Measurements from ENCODE around the gene SFMBT1.

SFMBT1 gene

GRCh38 chr3:52894756-52895155 lies 151.1 kb downstream of the SFMBT1 start:
- Histone ChIP-seq H3K9me3 (ENCODE audit: control insufficient read depth, insufficient read depth, low read length) (no peaks in the 10 kb centered on the region), H3K9me2 (replicated peaks; ENCODE audit: control insufficient read depth, low read length) (no peaks in the 10 kb centered on the region), H3K4me2 (ENCODE audit: low read length) (0 out of 2 replicates have a peak overlapping the region, but pooled peaks have one; percentile 97), H3K27ac (ENCODE audit: low read depth, low read length) (no peak overlapping the region), H3K27me3 (ENCODE audit: control insufficient read depth, low read length) (no peaks in the 10 kb centered on the region), H3K4me1 (ENCODE audit: control insufficient read depth, low read length) (peaks cover 62% of the 10 kb centered on the region), H3K4me3 (ENCODE audit: low read length) (no peak overlapping the region), H3K79me2 (ENCODE audit: control insufficient read depth, low read length) (peaks cover 59% of the 10 kb centered on the region), H4K20me1 (ENCODE audit: control insufficient read depth, insufficient read depth, low read depth, low read length) (peaks cover 4% of the 10 kb centered on the region; the same call in 1 of the 2 replicates), H3F3A (ENCODE audit: control insufficient read depth, insufficient read depth) (peaks cover 4% of the 10 kb centered on the region; the same call in 1 of the 2 replicates), H3K36me3 (ENCODE audit: control insufficient read depth, low read length) (peaks cover 6% of the 10 kb centered on the region)
- TF ChIP-seq EZH2phosphoT487 (IDR thresholded peaks at IDR 0.05; ENCODE audit: borderline replicate concordance, low read length), result no peak
- TF ChIP-seq, protein P1, sequence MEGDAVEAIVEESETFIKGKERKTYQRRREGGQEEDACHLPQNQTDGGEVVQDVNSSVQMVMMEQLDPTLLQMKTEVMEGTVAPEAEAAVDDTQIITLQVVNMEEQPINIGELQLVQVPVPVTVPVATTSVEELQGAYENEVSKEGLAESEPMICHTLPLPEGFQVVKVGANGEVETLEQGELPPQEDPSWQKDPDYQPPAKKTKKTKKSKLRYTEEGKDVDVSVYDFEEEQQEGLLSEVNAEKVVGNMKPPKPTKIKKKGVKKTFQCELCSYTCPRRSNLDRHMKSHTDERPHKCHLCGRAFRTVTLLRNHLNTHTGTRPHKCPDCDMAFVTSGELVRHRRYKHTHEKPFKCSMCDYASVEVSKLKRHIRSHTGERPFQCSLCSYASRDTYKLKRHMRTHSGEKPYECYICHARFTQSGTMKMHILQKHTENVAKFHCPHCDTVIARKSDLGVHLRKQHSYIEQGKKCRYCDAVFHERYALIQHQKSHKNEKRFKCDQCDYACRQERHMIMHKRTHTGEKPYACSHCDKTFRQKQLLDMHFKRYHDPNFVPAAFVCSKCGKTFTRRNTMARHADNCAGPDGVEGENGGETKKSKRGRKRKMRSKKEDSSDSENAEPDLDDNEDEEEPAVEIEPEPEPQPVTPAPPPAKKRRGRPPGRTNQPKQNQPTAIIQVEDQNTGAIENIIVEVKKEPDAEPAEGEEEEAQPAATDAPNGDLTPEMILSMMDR (IDR thresholded peaks at IDR 0.05; ENCODE audit: low read depth, low read length, poor library complexity, severe bottlenecking), result no peak

GRCh38 chr3:52893723-52894122 lies 152.2 kb downstream of the SFMBT1 start:
- H3K27ac ChIP-seq (ENCODE audit: low read depth, low read length), result peak overlapping the region; percentile 65
- peaks cover 4% of the 10 kb centered on the region; the same call in 1 of the 2 replicates for H3F3A ChIP-seq (ENCODE audit: control insufficient read depth, insufficient read depth)
- H3K79me2 ChIP-seq (ENCODE audit: control insufficient read depth, low read length), result peaks cover 59% of the 10 kb centered on the region
- no peaks in the 10 kb centered on the region for H3K9me3 ChIP-seq (ENCODE audit: control insufficient read depth, insufficient read depth, low read length)
- peak overlapping the region; percentile 78 for H3K4me2 ChIP-seq (ENCODE audit: low read length)
- TF ChIP-seq, protein P1 (IDR thresholded peaks at IDR 0.05; ENCODE audit: low read depth, low read length, poor library complexity, severe bottlenecking), result no peak
- TF ChIP-seq EZH2phosphoT487 (IDR thresholded peaks at IDR 0.05; ENCODE audit: borderline replicate concordance, low read length), result no peak
- H3K36me3 ChIP-seq (ENCODE audit: control insufficient read depth, low read length), result peaks cover 6% of the 10 kb centered on the region
- H3K9me2 ChIP-seq (replicated peaks; ENCODE audit: control insufficient read depth, low read length), result no peaks in the 10 kb centered on the region
- peak overlapping the region; percentile 63 for H3K4me3 ChIP-seq (ENCODE audit: low read length)
- no peaks in the 10 kb centered on the region for H3K27me3 ChIP-seq (ENCODE audit: control insufficient read depth, low read length)
- peaks cover 62% of the 10 kb centered on the region for H3K4me1 ChIP-seq (ENCODE audit: control insufficient read depth, low read length)
- peaks cover 4% of the 10 kb centered on the region; the same call in 1 of the 2 replicates for H4K20me1 ChIP-seq (ENCODE audit: control insufficient read depth, insufficient read depth, low read depth, low read length)

- H3K4me2 ChIP-seq (ENCODE audit: low read length), result peak overlapping the region; percentile 78
- H3K36me3 ChIP-seq (ENCODE audit: control insufficient read depth, low read length), result peaks cover 6% of the 10 kb centered on the region
- H3K4me1 ChIP-seq (ENCODE audit: control insufficient read depth, low read length), result peaks cover 58% of the 10 kb centered on the region
- H3F3A ChIP-seq (ENCODE audit: control insufficient read depth, insufficient read depth), result peaks cover 4% of the 10 kb centered on the region; the same call in 1 of the 2 replicates
- H3K27ac ChIP-seq (ENCODE audit: low read depth, low read length), result peak overlapping the region; percentile 65
- H3K4me3 ChIP-seq (ENCODE audit: low read length), result peak overlapping the region; percentile 63
- no peaks in the 10 kb centered on the region for H3K27me3 ChIP-seq (ENCODE audit: control insufficient read depth, low read length)
- TF ChIP-seq EZH2phosphoT487 (IDR thresholded peaks at IDR 0.05; ENCODE audit: borderline replicate concordance, low read length), result no peak
- TF ChIP-seq, protein P1 (IDR thresholded peaks at IDR 0.05; ENCODE audit: low read depth, low read length, poor library complexity, severe bottlenecking), result no peak
- H3K9me2 ChIP-seq (replicated peaks; ENCODE audit: control insufficient read depth, low read length), result no peaks in the 10 kb centered on the region
- H4K20me1 ChIP-seq (ENCODE audit: control insufficient read depth, insufficient read depth, low read depth, low read length), result peaks cover 4% of the 10 kb centered on the region; the same call in 1 of the 2 replicates
- no peaks in the 10 kb centered on the region for H3K9me3 ChIP-seq (ENCODE audit: control insufficient read depth, insufficient read depth, low read length)
- peaks cover 64% of the 10 kb centered on the region for H3K79me2 ChIP-seq (ENCODE audit: control insufficient read depth, low read length)
Measured at GRCh38 chr3:52892625-52893311, 153.1 kb downstream of the SFMBT1 start.
